ENCODE results near the gene MRPL3. TPM values are rescaled to one million over a fixed set of nuclear protein-coding genes. Genes with fewer than 3 reads are reported as not detected.

MRPL3 gene
- total and polyA plus RNA-seq, 2 experiments from 2014 or later: 115 to 120 TPM

- Histone ChIP-seq H3K27me3 (replicated peaks; ENCODE audit: insufficient read depth) (no peaks in the 10 kb centered on the region), H3K9me2 (ENCODE audit: insufficient read depth) (no peaks in the 10 kb centered on the region), H3K9me3 (ENCODE audit: low read depth) (no peaks in the 10 kb centered on the region), H3K36me3 (ENCODE audit: low read depth) (no peaks in the 10 kb centered on the region), H2AFZ (peak overlapping the region; percentile 92), H3F3A (ENCODE audit: insufficient read depth) (no peaks in the 10 kb centered on the region), H3K4me1 (ENCODE audit: insufficient read depth) (peaks cover 3% of the 10 kb centered on the region; the same call in 1 of the 2 replicates), H3K27ac (no peak overlapping the region), H3K79me2 (ENCODE audit: insufficient read depth) (no peaks in the 10 kb centered on the region), H3K4me3 (peak overlapping the region; percentile 71), H3K4me2 (ENCODE audit: unreplicated experiment) (peak overlapping the region; percentile 80), H4K20me1 (ENCODE audit: insufficient read depth) (no peaks in the 10 kb centered on the region), H3K9ac (peak overlapping the region; percentile 59)
- peak; percentile 76 for DNase-seq
- WGBS, 2 experiments (ENCODE audit: low coverage in 1 of 2, low lambda C conversion rate in 2 of 2, missing lambda C conversion rate in 2 of 2): 16 to 35% methylated on average over 13 to 30 of the region's 37 CpGs
- TF ChIP-seq EZH2 (IDR thresholded peaks at IDR 0.05; ENCODE audit: insufficient read depth, poor library complexity, severe bottlenecking) (no peak), EZH2phosphoT487 (IDR thresholded peaks at IDR 0.05; ENCODE audit: insufficient read depth, low read depth) (no peak)
- in situ Hi-C loops (cut with MboI): loop anchor here (25.0 kb wide), 1 partner anchor 485 kb away; no protein-coding TSS in a partner anchor
Observed at GRCh38 chr3:131526801-131527347, 24.1 kb upstream of the MRPL3 start.

DNA sequence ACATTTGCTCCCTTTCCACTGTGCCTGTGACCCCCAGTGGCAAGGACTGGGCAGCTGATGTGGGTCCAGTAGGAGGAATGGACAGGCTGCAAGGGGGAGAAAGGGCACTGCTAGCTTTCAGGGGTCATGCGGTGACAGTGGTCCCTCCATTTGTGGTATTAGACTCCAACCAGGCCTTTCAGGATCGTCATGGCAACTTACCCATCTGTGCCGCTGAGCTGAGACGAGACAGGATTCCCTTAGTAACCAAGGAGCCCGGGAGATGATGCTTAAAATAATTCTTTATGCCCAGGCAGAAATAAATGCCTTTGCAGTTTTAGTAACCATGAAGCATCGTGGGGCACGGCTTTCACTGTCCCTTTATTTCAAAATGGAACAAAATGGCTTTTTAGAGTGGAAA is 15.9 kb upstream of the MRPL3 start:
- no peak for DNase-seq
- H3K79me2 ChIP-seq (ENCODE audit: insufficient read depth): no peaks in the 10 kb centered on the region
- no peak overlapping the region for H3K27ac ChIP-seq
- TF ChIP-seq EZH2 (IDR thresholded peaks at IDR 0.05; ENCODE audit: insufficient read depth, poor library complexity, severe bottlenecking): no peak
- in situ Hi-C loops (cut with MboI): no loop called here
- H3K9me2 ChIP-seq (ENCODE audit: insufficient read depth): no peaks in the 10 kb centered on the region
- H2AFZ ChIP-seq: no peak overlapping the region
- H3K4me3 ChIP-seq: no peak overlapping the region
- WGBS, 2 experiments (ENCODE audit: low coverage in 1 of 2, low lambda C conversion rate in 2 of 2, missing lambda C conversion rate in 2 of 2): 20 to 32% methylated on average over 7 of the region's 7 CpGs
- no peaks in the 10 kb centered on the region for H3K4me1 ChIP-seq (ENCODE audit: insufficient read depth)
- no peaks in the 10 kb centered on the region for H3K9me3 ChIP-seq (ENCODE audit: low read depth)
- no peaks in the 10 kb centered on the region for H4K20me1 ChIP-seq (ENCODE audit: insufficient read depth)
- H3K27me3 ChIP-seq (replicated peaks; ENCODE audit: insufficient read depth): no peaks in the 10 kb centered on the region
- no peaks in the 10 kb centered on the region for H3F3A ChIP-seq (ENCODE audit: insufficient read depth)
- H3K4me2 ChIP-seq (ENCODE audit: unreplicated experiment): no peak overlapping the region
- H3K9ac ChIP-seq: no peak overlapping the region
- no peaks in the 10 kb centered on the region for H3K36me3 ChIP-seq (ENCODE audit: low read depth)

DNA sequence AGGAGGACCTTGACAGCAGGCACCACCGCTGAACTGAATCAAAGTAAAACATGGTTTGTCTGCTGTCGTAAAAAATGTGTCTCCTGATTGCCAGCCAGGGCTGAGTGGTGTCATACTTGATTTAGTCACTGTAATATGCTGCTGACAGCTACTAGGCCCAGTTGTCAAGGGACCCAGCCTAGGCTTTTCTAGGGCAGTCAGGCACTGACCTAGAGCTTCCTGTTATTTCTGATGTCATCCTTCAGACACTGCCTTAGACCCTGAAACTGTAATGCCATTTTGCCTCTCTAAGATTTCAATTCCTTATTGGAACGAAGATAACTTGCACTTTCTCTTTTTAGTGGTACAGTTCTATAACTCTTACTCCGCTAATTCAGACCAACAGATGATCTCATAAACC is 2.6 kb upstream of the MRPL3 start:
- H3K36me3 ChIP-seq (ENCODE audit: low read depth): 0 out of 2 replicates have a peak, but pooled peaks cover 3% of the 10 kb centered on the region
- peaks cover 23% of the 10 kb centered on the region for H3K79me2 ChIP-seq (ENCODE audit: insufficient read depth)
- H3K9me3 ChIP-seq (ENCODE audit: low read depth): no peaks in the 10 kb centered on the region
- no peak overlapping the region for H3K4me2 ChIP-seq (ENCODE audit: unreplicated experiment)
- H3K27me3 ChIP-seq (replicated peaks; ENCODE audit: insufficient read depth): no peaks in the 10 kb centered on the region
- peaks cover 16% of the 10 kb centered on the region for H3K4me1 ChIP-seq (ENCODE audit: insufficient read depth)
- H3F3A ChIP-seq (ENCODE audit: insufficient read depth): peaks cover 11% of the 10 kb centered on the region; the same call in 1 of the 2 replicates
- no peak for TF ChIP-seq EZH2 (IDR thresholded peaks at IDR 0.05; ENCODE audit: insufficient read depth, poor library complexity, severe bottlenecking)
- no peak for TF ChIP-seq EZH2phosphoT487 (IDR thresholded peaks at IDR 0.05; ENCODE audit: insufficient read depth, low read depth)
- no peak for DNase-seq
- in situ Hi-C loops (cut with MboI): no loop called here
- no peaks in the 10 kb centered on the region for H4K20me1 ChIP-seq (ENCODE audit: insufficient read depth)
- H2AFZ ChIP-seq: no peak overlapping the region
- H3K4me3 ChIP-seq: no peak overlapping the region
- no peak overlapping the region for H3K27ac ChIP-seq
- 41 to 43% methylated on average over 4 of the region's 4 CpGs for WGBS, 2 experiments (ENCODE audit: low coverage in 1 of 2, low lambda C conversion rate in 2 of 2, missing lambda C conversion rate in 2 of 2)
- H3K9me2 ChIP-seq (ENCODE audit: insufficient read depth): no peaks in the 10 kb centered on the region
- H3K9ac ChIP-seq: no peak overlapping the region

GRCh38 chr3:131503320-131503635 is 507 bp upstream of the MRPL3 start:
- DNase-seq: peak; percentile 64
- peak overlapping the region; percentile 81 for H3K27ac ChIP-seq
- in situ Hi-C loops (cut with MboI): no loop called here

More at GRCh38 chr3:131503320-131503635, 507 bp upstream of the MRPL3 start:
- TF ChIP-seq EZH2phosphoT487 (IDR thresholded peaks at IDR 0.05; ENCODE audit: insufficient read depth, low read depth): no peak
- no peak for TF ChIP-seq EZH2 (IDR thresholded peaks at IDR 0.05; ENCODE audit: insufficient read depth, poor library complexity, severe bottlenecking)
- Histone ChIP-seq H3K79me2 (ENCODE audit: insufficient read depth) (peaks cover 42% of the 10 kb centered on the region), H3K4me2 (ENCODE audit: unreplicated experiment) (peak overlapping the region; percentile 100), H3F3A (ENCODE audit: insufficient read depth) (peaks cover 11% of the 10 kb centered on the region; the same call in 1 of the 2 replicates), H3K27me3 (replicated peaks; ENCODE audit: insufficient read depth) (no peaks in the 10 kb centered on the region), H3K9ac (peak overlapping the region; percentile 99), H3K4me1 (ENCODE audit: insufficient read depth) (peaks cover 16% of the 10 kb centered on the region), H3K9me3 (ENCODE audit: low read depth) (no peaks in the 10 kb centered on the region), H2AFZ (peak overlapping the region; percentile 100), H3K36me3 (ENCODE audit: low read depth) (peaks cover 17% of the 10 kb centered on the region; the same call in 1 of the 2 replicates), H3K4me3 (peak overlapping the region; percentile 99), H3K9me2 (ENCODE audit: insufficient read depth) (no peaks in the 10 kb centered on the region), H4K20me1 (ENCODE audit: insufficient read depth) (no peaks in the 10 kb centered on the region)
